ENCODE results near the gene PITHD1.
"Not testable (repeated sequence)": the region's sequence is repeated elsewhere in the genome, so short reads cannot be mapped to it uniquely, and the experiment has no call there.

PITHD1 gene

DNA sequence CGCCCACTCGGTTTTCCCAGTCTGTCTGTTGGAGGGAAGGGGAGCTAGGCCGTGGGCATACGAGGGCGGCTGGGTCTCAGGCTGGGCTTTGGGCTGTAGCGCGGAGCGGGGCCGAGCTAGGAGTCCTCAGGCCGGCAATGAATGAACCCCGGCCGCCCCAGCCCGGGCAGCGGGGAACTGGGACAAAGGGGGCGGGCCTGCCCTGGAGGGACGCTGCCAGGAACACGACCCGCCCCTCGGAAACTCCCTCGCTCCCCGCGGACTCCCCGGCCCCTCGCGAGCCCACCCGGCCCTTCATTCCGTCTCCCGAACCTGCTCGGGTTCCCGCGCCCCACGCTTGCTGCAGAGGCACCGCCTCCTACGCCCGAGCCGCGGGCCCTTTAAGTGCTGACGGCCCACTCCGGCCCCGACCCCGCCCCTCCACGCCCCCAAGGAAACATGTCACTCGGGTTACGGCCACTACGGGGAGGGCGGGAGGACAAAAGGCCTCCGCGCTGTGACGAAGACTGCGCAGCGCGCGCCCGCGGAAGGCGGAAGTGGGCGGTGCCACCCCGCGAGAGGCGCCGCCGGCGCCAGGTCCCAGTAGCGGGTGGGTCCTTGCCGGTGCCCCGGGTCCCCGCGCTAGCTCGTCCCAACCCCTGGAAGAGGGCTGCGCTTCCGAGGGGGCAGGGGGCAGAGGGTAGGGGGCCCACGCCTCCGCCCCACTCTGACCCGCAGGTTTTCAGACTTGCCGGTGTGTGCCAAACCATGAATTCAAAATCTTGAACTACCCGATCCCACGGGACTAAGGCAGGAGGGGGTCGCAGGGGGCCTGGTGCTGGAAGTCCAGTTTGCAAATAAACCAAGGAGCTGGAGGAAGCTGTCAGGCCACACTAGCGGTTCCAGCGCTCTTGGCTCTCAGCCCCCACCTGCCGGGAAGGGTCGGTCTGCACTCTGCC is 22.5 kb downstream of the PITHD1 start, which contains the start of gene GALE:
GALE (minus strand) TSS at position 355 of the 938 bp plus-strand sequence. CDS start 1,747 bp downstream, outside the sequence.
- no peak for TF ChIP-seq EZH2 (IDR thresholded peaks at IDR 0.05; ENCODE audit: borderline replicate concordance, low read length)
- TF ChIP-seq, protein P1, sequence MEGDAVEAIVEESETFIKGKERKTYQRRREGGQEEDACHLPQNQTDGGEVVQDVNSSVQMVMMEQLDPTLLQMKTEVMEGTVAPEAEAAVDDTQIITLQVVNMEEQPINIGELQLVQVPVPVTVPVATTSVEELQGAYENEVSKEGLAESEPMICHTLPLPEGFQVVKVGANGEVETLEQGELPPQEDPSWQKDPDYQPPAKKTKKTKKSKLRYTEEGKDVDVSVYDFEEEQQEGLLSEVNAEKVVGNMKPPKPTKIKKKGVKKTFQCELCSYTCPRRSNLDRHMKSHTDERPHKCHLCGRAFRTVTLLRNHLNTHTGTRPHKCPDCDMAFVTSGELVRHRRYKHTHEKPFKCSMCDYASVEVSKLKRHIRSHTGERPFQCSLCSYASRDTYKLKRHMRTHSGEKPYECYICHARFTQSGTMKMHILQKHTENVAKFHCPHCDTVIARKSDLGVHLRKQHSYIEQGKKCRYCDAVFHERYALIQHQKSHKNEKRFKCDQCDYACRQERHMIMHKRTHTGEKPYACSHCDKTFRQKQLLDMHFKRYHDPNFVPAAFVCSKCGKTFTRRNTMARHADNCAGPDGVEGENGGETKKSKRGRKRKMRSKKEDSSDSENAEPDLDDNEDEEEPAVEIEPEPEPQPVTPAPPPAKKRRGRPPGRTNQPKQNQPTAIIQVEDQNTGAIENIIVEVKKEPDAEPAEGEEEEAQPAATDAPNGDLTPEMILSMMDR (IDR thresholded peaks at IDR 0.05; ENCODE audit: low read length), result no peak
- H3K27ac ChIP-seq (ENCODE audit: low read depth, low read length, poor library complexity, severe bottlenecking), result no peak within 1 kb of the TSS

DNA sequence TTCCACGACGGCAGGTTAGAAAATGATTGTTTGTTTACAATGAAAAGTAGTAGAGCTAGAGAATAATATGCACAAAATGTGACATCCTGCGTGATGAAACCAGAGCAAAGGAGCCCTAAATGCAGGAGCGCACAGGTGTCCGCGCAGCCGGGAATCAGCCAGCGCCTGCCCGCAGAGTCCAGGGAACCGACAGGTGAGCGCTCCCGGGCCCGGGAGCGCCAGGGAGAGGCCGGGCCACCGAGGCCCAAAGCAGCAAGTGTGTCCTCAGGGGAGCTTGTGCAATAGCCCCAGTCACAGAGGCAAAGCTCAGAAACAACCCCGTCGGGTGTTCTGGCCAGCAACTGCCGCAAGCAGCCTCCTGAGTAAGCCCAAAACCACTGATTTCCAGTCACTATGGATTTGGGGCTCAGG is 23.1 kb downstream of the PITHD1 start:
- Histone ChIP-seq H3K27me3 (ENCODE audit: insufficient read depth, low read length) (no peaks in the 10 kb centered on the region), H3K4me3 (ENCODE audit: low read depth, low read length, poor library complexity, severe bottlenecking) (peak overlapping the region; percentile 86), H3K9ac (ENCODE audit: low read length) (peak overlapping the region; percentile 93), H4K20me1 (ENCODE audit: insufficient read depth, low read length) (no peaks in the 10 kb centered on the region), H3F3A (ENCODE audit: insufficient read depth, low read length) (no peaks in the 10 kb centered on the region), H3K4me1 (ENCODE audit: insufficient read depth, low read length, severe bottlenecking) (peaks cover 21% of the 10 kb centered on the region), H3K9me3 (ENCODE audit: low read length) (no peaks in the 10 kb centered on the region), H3K36me3 (ENCODE audit: insufficient read depth, low read length) (peaks cover 13% of the 10 kb centered on the region; the same call in 1 of the 2 replicates), H3K9me2 (ENCODE audit: low read depth, low read length) (no peaks in the 10 kb centered on the region), H3K27ac (ENCODE audit: low read depth, low read length, poor library complexity, severe bottlenecking) (no peak overlapping the region), H3K79me2 (ENCODE audit: insufficient read depth, low read length) (no peaks in the 10 kb centered on the region), H3K4me2 (ENCODE audit: low read length) (peak overlapping the region; percentile 93), H2AFZ (ENCODE audit: low read length) (no peak overlapping the region)
- TF ChIP-seq, protein P1 (IDR thresholded peaks at IDR 0.05; ENCODE audit: low read length), result no peak
- no peak for TF ChIP-seq EZH2 (IDR thresholded peaks at IDR 0.05; ENCODE audit: borderline replicate concordance, low read length)

More for the DNA sequence above, 22.5 kb downstream of the PITHD1 start, which contains the start of gene GALE:
- peaks cover 17% of the 10 kb centered on the region; the same call in 1 of the 2 replicates for H3K36me3 ChIP-seq (ENCODE audit: insufficient read depth, low read length)
- H4K20me1 ChIP-seq (ENCODE audit: insufficient read depth, low read length), result no peaks in the 10 kb centered on the region
- peak within 1 kb of the TSS; percentile 86 for H3K4me3 ChIP-seq (ENCODE audit: low read depth, low read length, poor library complexity, severe bottlenecking)
- H3K9me2 ChIP-seq (ENCODE audit: low read depth, low read length), result no peaks in the 10 kb centered on the region
- H2AFZ ChIP-seq (ENCODE audit: low read length), result no peak within 1 kb of the TSS
- no peaks in the 10 kb centered on the region for H3K79me2 ChIP-seq (ENCODE audit: insufficient read depth, low read length)
- no peaks in the 10 kb centered on the region for H3F3A ChIP-seq (ENCODE audit: insufficient read depth, low read length)
- peaks cover 21% of the 10 kb centered on the region for H3K4me1 ChIP-seq (ENCODE audit: insufficient read depth, low read length, severe bottlenecking)
- no peaks in the 10 kb centered on the region for H3K27me3 ChIP-seq (ENCODE audit: insufficient read depth, low read length)
- peak within 1 kb of the TSS; percentile 93 for H3K4me2 ChIP-seq (ENCODE audit: low read length)
- no peaks in the 10 kb centered on the region for H3K9me3 ChIP-seq (ENCODE audit: low read length)
- peak within 1 kb of the TSS; percentile 93 for H3K9ac ChIP-seq (ENCODE audit: low read length)

DNA sequence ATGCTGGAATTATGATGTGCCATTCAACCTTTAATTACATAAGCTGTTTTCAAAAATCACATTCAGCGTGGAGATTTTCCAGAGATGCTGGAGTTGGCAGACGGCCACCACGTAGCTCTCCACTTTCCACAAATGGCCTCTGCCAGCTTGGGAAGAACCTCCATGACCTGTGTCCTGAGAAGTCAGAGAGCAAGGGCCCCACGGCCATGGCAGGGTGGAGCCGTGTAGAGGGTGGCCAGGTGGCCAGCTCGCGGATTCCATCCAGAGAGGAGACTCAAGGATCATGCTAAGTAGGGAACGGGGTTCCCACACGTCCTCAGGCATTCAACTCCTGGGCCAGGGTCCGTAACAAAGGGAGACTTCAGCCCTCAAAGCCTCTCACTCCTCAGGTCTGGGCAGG is 23.7 kb downstream of the PITHD1 start:
- Histone ChIP-seq H3K9ac (ENCODE audit: low read length) (peak overlapping the region; percentile 93; the same call in 1 of the 2 replicates), H3K4me1 (ENCODE audit: insufficient read depth, low read length, severe bottlenecking) (peaks cover 21% of the 10 kb centered on the region), H3K9me2 (ENCODE audit: low read depth, low read length) (no peaks in the 10 kb centered on the region), H3K9me3 (ENCODE audit: low read length) (no peaks in the 10 kb centered on the region), H3K36me3 (ENCODE audit: insufficient read depth, low read length) (peaks cover 11% of the 10 kb centered on the region; the same call in 1 of the 2 replicates), H3K4me3 (ENCODE audit: low read depth, low read length, poor library complexity, severe bottlenecking) (peak overlapping the region; percentile 86), H3K79me2 (ENCODE audit: insufficient read depth, low read length) (no peaks in the 10 kb centered on the region), H3K4me2 (ENCODE audit: low read length) (peak overlapping the region; percentile 93; the same call in 1 of the 2 replicates), H3K27ac (ENCODE audit: low read depth, low read length, poor library complexity, severe bottlenecking) (no peak overlapping the region), H4K20me1 (ENCODE audit: insufficient read depth, low read length) (no peaks in the 10 kb centered on the region), H3K27me3 (ENCODE audit: insufficient read depth, low read length) (no peaks in the 10 kb centered on the region), H3F3A (ENCODE audit: insufficient read depth, low read length) (no peaks in the 10 kb centered on the region), H2AFZ (ENCODE audit: low read length) (no peak overlapping the region)
- TF ChIP-seq, protein P1 (IDR thresholded peaks at IDR 0.05; ENCODE audit: low read length), result no peak

DNA sequence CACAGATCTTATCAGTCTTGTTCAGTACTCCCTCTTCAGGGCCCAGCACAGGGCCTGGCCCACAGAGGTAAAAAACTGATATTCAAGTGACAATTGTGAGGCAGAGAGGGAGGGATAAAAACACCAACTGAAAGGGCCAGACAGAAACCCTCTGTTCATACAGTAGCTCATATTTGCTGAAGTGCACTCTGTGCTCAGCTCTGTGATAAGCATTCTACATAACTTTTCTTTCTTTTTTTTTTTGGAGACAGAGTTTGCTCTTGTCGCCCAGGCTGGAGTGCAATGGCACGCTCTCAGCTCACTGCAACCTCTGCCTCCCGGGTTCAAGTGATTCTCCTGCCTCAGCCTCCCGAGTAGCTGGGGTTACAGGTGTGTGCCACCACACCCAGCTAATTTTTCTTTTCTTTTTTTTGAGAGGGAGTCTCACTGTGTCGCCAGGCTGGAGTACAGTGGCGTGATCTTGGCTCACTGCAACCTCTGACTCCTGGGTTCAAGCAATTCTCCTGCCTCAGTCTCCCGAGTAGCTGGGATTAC is 24.7 kb downstream of the PITHD1 start:
- H4K20me1 ChIP-seq (ENCODE audit: insufficient read depth, low read length); H3F3A ChIP-seq (ENCODE audit: insufficient read depth, low read length); H3K4me2 ChIP-seq (ENCODE audit: low read length); H3K9me3 ChIP-seq (ENCODE audit: low read length); H3K79me2 ChIP-seq (ENCODE audit: insufficient read depth, low read length); H3K4me3 ChIP-seq (ENCODE audit: low read depth, low read length, poor library complexity, severe bottlenecking); H3K9me2 ChIP-seq (ENCODE audit: low read depth, low read length); H3K27me3 ChIP-seq (ENCODE audit: insufficient read depth, low read length); H2AFZ ChIP-seq (ENCODE audit: low read length); H3K36me3 ChIP-seq (ENCODE audit: insufficient read depth, low read length); H3K27ac ChIP-seq (ENCODE audit: low read depth, low read length, poor library complexity, severe bottlenecking); H3K9ac ChIP-seq (ENCODE audit: low read length): not testable (repeated sequence)
- H3K4me1 ChIP-seq (ENCODE audit: insufficient read depth, low read length, severe bottlenecking), result peaks cover 21% of the 10 kb centered on the region
